KOPT-K1 (cell line): ENCODE measurements around the gene ZNF526.
A peak's percentile ranks its signal among the peaks of the same experiment; 100 is the strongest.

ENCODE experiments used
- H3K27ac ChIP-seq: fragments of 200-600 bp; sonication (generic); 2 replicates; pipeline ENCODE4 v1.5.1; 2016; ENCODE audit warnings: antibody characterized with exemption, mild to moderate bottlenecking, low read depth, low read length; ENCODE audit not compliant: poor library complexity, severe bottlenecking
- H3K36me3 ChIP-seq: fragments of 200-600 bp; sonication (generic); 2 replicates; pipeline ENCODE4 v1.5.1; 2017; ENCODE audit warnings: antibody characterized with exemption, mild to moderate bottlenecking, low read length, moderate library complexity; ENCODE audit not compliant: insufficient read depth
- H3K9me3 ChIP-seq: fragments of 200-600 bp; sonication (generic); 2 replicates; pipeline ENCODE4 v1.5.1; 2017; ENCODE audit warnings: antibody characterized with exemption, low read length, mild to moderate bottlenecking; ENCODE audit not compliant: insufficient read depth, poor library complexity, severe bottlenecking

Gene ZNF526

GRCh38 chr19:42228641-42229040, 8.5 kb downstream of the ZNF526 start:
- H3K36me3 ChIP-seq: peaks cover 98% of the 10 kb centered on the region
- no peak overlapping the region for H3K27ac ChIP-seq
- H3K9me3 ChIP-seq: no peaks in the 10 kb centered on the region

- peaks cover 100% of the 10 kb centered on the region for H3K36me3 ChIP-seq
- H3K27ac ChIP-seq: no peak overlapping the region
- no peaks in the 10 kb centered on the region for H3K9me3 ChIP-seq
Measured at GRCh38 chr19:42229301-42229854, 9.3 kb downstream of the ZNF526 start.

GRCh38 chr19:42229855-42230351, 9.8 kb downstream of the ZNF526 start:
- H3K36me3 ChIP-seq: peaks cover 100% of the 10 kb centered on the region
- H3K27ac ChIP-seq: no peak overlapping the region
- no peaks in the 10 kb centered on the region for H3K9me3 ChIP-seq

- no peaks in the 10 kb centered on the region for H3K9me3 ChIP-seq
- H3K36me3 ChIP-seq: peaks cover 100% of the 10 kb centered on the region
- no peak overlapping the region for H3K27ac ChIP-seq
Measured at GRCh38 chr19:42230571-42230970, 10.5 kb downstream of the ZNF526 start.

- Histone ChIP-seq H3K36me3 (peaks cover 99% of the 10 kb centered on the region), H3K27ac (no peak overlapping the region), H3K9me3 (no peaks in the 10 kb centered on the region)
Measured at GRCh38 chr19:42232435-42232834, 12.3 kb downstream of the ZNF526 start.

GRCh38 chr19:42233106-42233505, 13.0 kb downstream of the ZNF526 start:
- H3K36me3 ChIP-seq: peaks cover 92% of the 10 kb centered on the region
- no peak overlapping the region for H3K27ac ChIP-seq
- H3K9me3 ChIP-seq: no peaks in the 10 kb centered on the region

- Histone ChIP-seq H3K9me3 (no peaks in the 10 kb centered on the region), H3K27ac (no peak overlapping the region), H3K36me3 (peaks cover 87% of the 10 kb centered on the region)
Measured at GRCh38 chr19:42233678-42234292, 13.7 kb downstream of the ZNF526 start.

GRCh38 chr19:42234364-42234763, 14.3 kb downstream of the ZNF526 start:
- Histone ChIP-seq H3K36me3 (peaks cover 87% of the 10 kb centered on the region), H3K9me3 (no peaks in the 10 kb centered on the region), H3K27ac (no peak overlapping the region)

- Histone ChIP-seq H3K9me3 (no peaks in the 10 kb centered on the region), H3K36me3 (peaks cover 87% of the 10 kb centered on the region), H3K27ac (no peak overlapping the region)
Measured at GRCh38 chr19:42235181-42235580, 15.1 kb downstream of the ZNF526 start.

GRCh38 chr19:42239544-42240220, 19.6 kb downstream of the ZNF526 start:
- Histone ChIP-seq H3K9me3 (no peaks in the 10 kb centered on the region), H3K36me3 (peaks cover 47% of the 10 kb centered on the region), H3K27ac (no peak overlapping the region)

- peaks cover 31% of the 10 kb centered on the region for H3K36me3 ChIP-seq
- H3K9me3 ChIP-seq: no peaks in the 10 kb centered on the region
- peak overlapping the region; percentile 82 for H3K27ac ChIP-seq
Measured at GRCh38 chr19:42241279-42241678, 21.2 kb downstream of the ZNF526 start.

GRCh38 chr19:42242069-42242511, 22.0 kb downstream of the ZNF526 start:
- H3K36me3 ChIP-seq: peaks cover 27% of the 10 kb centered on the region
- H3K9me3 ChIP-seq: no peaks in the 10 kb centered on the region
- H3K27ac ChIP-seq: peak overlapping the region; percentile 82

- no peaks in the 10 kb centered on the region for H3K9me3 ChIP-seq
- peaks cover 28% of the 10 kb centered on the region for H3K36me3 ChIP-seq
- peak within 1 kb of the TSS; percentile 82 for H3K27ac ChIP-seq
Measured at GRCh38 chr19:42242512-42243409, 22.6 kb downstream of the ZNF526 start, which contains the start of gene GSK3A. GSK3A (minus strand) TSS chr19:42242602; CDS start chr19:42242465, 137 bp downstream.

- Histone ChIP-seq H3K27ac (peak overlapping the region; percentile 82), H3K36me3 (peaks cover 31% of the 10 kb centered on the region), H3K9me3 (no peaks in the 10 kb centered on the region)
Measured at GRCh38 chr19:42244347-42245220, 24.5 kb downstream of the ZNF526 start.
